HEK293 (cell line): Measurements from ENCODE around the gene ZNF560.

Source experiments
- EGR2 ChIP-seq: fragments of 450-650 bp; formaldehyde crosslinking; IDR thresholded peaks from 2 replicates; pipeline ENCODE4 v1.5.1; 2016; ENCODE audit warnings: low read depth, missing biosample characterization, missing genetic modification characterization
- FEZF1 ChIP-seq: fragments of 450-650 bp; formaldehyde crosslinking; IDR thresholded peaks from 2 replicates; pipeline ENCODE4 v1.5.1; 2016; ENCODE audit warnings: missing biosample characterization, missing genetic modification characterization
- KLF10 ChIP-seq: fragments of 450-650 bp; IDR thresholded peaks from 2 replicates; pipeline ENCODE4 v1.5.1; 2018; ENCODE audit warnings: missing biosample characterization, mild to moderate bottlenecking, missing genetic modification characterization
- KLF8 ChIP-seq: fragments of 450-650 bp; formaldehyde crosslinking; IDR thresholded peaks from 2 replicates; pipeline ENCODE4 v1.5.1; 2016; ENCODE audit warnings: missing biosample characterization, missing genetic modification characterization
- PBX3 ChIP-seq: sonication (generic); formaldehyde crosslinking; IDR thresholded peaks from 2 replicates; pipeline ENCODE4 v1.8.1; 2022; ENCODE audit warnings: mild to moderate bottlenecking, moderate library complexity, missing genetic modification reagents
- PRDM1 ChIP-seq: fragments of 450-650 bp; formaldehyde crosslinking; IDR thresholded peaks from 2 replicates; pipeline ENCODE4; 2016; ENCODE audit warnings: missing biosample characterization, missing genetic modification characterization
- PRDM6 ChIP-seq: fragments of 450-650 bp; formaldehyde crosslinking; IDR thresholded peaks from 2 replicates; pipeline ENCODE4 v1.5.1; 2017; ENCODE audit warnings: missing biosample characterization, missing genetic modification characterization
- RBAK ChIP-seq: fragments of 450-650 bp; formaldehyde crosslinking; IDR thresholded peaks from 2 replicates; pipeline ENCODE4 v1.5.1; 2016; ENCODE audit warnings: missing biosample characterization, missing genetic modification characterization
- ZFP37 ChIP-seq: fragments of 450-650 bp; formaldehyde crosslinking; IDR thresholded peaks from 2 replicates; pipeline ENCODE4 v1.5.1; 2016; ENCODE audit warnings: missing biosample characterization, missing genetic modification characterization
- ZNF132 ChIP-seq: fragments of 450-650 bp; formaldehyde crosslinking; IDR thresholded peaks from 2 replicates; pipeline ENCODE4 v1.5.1; 2017; ENCODE audit warnings: missing biosample characterization, missing genetic modification characterization, borderline replicate concordance
- ZNF138 ChIP-seq: fragments of 450-650 bp; formaldehyde crosslinking; IDR thresholded peaks from 2 replicates; pipeline ENCODE4 v1.5.1; 2016; ENCODE audit warnings: missing biosample characterization, missing genetic modification characterization, borderline replicate concordance
- ZNF157 ChIP-seq: fragments of 450-650 bp; formaldehyde crosslinking; IDR thresholded peaks from 2 replicates; pipeline ENCODE4 v1.5.1; 2016; ENCODE audit warnings: missing biosample characterization, missing genetic modification characterization
- ZNF19 ChIP-seq: fragments of 450-650 bp; formaldehyde crosslinking; IDR thresholded peaks from 2 replicates; pipeline ENCODE4; 2016; ENCODE audit warnings: missing biosample characterization, missing genetic modification characterization, low read depth
- ZNF362 ChIP-seq: fragments of 450-650 bp; formaldehyde crosslinking; IDR thresholded peaks from 2 replicates; pipeline ENCODE4 v1.5.1; 2016; ENCODE audit warnings: missing biosample characterization, missing genetic modification characterization
- ZNF366 ChIP-seq: fragments of 450-650 bp; formaldehyde crosslinking; conservative IDR thresholded peaks from 2 replicates; pipeline ENCODE4 v1.5.1; 2016; ENCODE audit warnings: missing biosample characterization, missing genetic modification characterization
- ZNF510 ChIP-seq: fragments of 450-650 bp; formaldehyde crosslinking; IDR thresholded peaks from 2 replicates; pipeline ENCODE4 v1.5.1; 2018; ENCODE audit warnings: mild to moderate bottlenecking, missing genetic modification characterization, missing biosample characterization; ENCODE audit not compliant: insufficient replicate concordance
- ZNF514 ChIP-seq: fragments of 450-650 bp; formaldehyde crosslinking; IDR thresholded peaks from 2 replicates; pipeline ENCODE4 v1.5.1; 2016; ENCODE audit warnings: missing biosample characterization, missing genetic modification characterization
- ZNF544 ChIP-seq: fragments of 450-650 bp; formaldehyde crosslinking; IDR thresholded peaks from 2 replicates; pipeline ENCODE4 v1.5.0; 2017; ENCODE audit warnings: missing biosample characterization, missing genetic modification characterization
- ZNF549 ChIP-seq: fragments of 450-650 bp; IDR thresholded peaks from 2 replicates; pipeline ENCODE4 v1.5.1; 2018; ENCODE audit warnings: missing biosample characterization, missing genetic modification characterization, mild to moderate bottlenecking, inconsistent platforms, moderate library complexity
- ZNF561 ChIP-seq: fragments of 450-650 bp; IDR thresholded peaks from 2 replicates; pipeline ENCODE4 v1.5.1; 2018; ENCODE audit warnings: missing biosample characterization, missing genetic modification characterization, borderline replicate concordance
- ZNF629 ChIP-seq: fragments of 450-650 bp; formaldehyde crosslinking; IDR thresholded peaks from 2 replicates; pipeline ENCODE4 v1.5.1; 2017; ENCODE audit warnings: missing biosample characterization, missing genetic modification characterization
- ZNF660 ChIP-seq: fragments of 450-650 bp; IDR thresholded peaks from 2 replicates; pipeline ENCODE4 v1.5.1; 2018; ENCODE audit warnings: missing biosample characterization, mild to moderate bottlenecking, missing genetic modification characterization
- ZNF692 ChIP-seq: fragments of 450-650 bp; formaldehyde crosslinking; IDR thresholded peaks from 2 replicates; pipeline ENCODE4 v1.5.1; 2016; ENCODE audit warnings: missing biosample characterization, missing genetic modification characterization
- ZNF704 ChIP-seq: fragments of 450-650 bp; formaldehyde crosslinking; IDR thresholded peaks from 2 replicates; pipeline ENCODE4 v1.5.1; 2016; ENCODE audit warnings: missing biosample characterization, missing genetic modification characterization
- ZNF792 ChIP-seq: fragments of 450-650 bp; formaldehyde crosslinking; IDR thresholded peaks from 2 replicates; pipeline ENCODE4 v1.5.1; 2016; ENCODE audit warnings: missing biosample characterization, missing genetic modification characterization
- ZSCAN18 ChIP-seq: fragments of 450-650 bp; formaldehyde crosslinking; IDR thresholded peaks from 2 replicates; pipeline ENCODE4 v1.5.1; 2016; ENCODE audit warnings: missing biosample characterization, missing genetic modification characterization

ZNF560 gene

GRCh38 chr19:9538183-9539058, 40.0 kb upstream of the ZNF560 start, which contains the start of gene ZNF426 (continued):
- TF ChIP-seq ZFP37 (no peak), ZNF132 (tag by site-specific recombination) (no peak), ZNF157 (tag by site-specific recombination) (no peak), ZNF138 (tag by site-specific recombination) (no peak), ZNF629 (peak; percentile 98), ZNF362 (0 out of 2 replicates have a peak, but pooled peaks have one; percentile 14), ZNF19 (no peak), ZNF514 (tag by site-specific recombination) (no peak), ZNF544 (tag by site-specific recombination) (no peak), ZNF561 (peak; percentile 66; the same call in 1 of the 2 replicates), EGR2 (tag by site-specific recombination) (peak; percentile 64), ZNF366 (tag by site-specific recombination) (0 out of 2 replicates have a peak, but pooled peaks have one; percentile 30), ZNF510 (tag by site-specific recombination) (no peak), KLF8 (tag by site-specific recombination) (peak; percentile 51; the same call in 1 of the 2 replicates), PRDM1 (tag by site-specific recombination) (no peak), ZSCAN18 (tag by site-specific recombination) (no peak), ZNF704 (no peak), PBX3 (CRISPR knock-in tag) (peak; percentile 71; the same call in 1 of the 2 replicates), KLF10 (tag by site-specific recombination) (no peak), FEZF1 (tag by site-specific recombination) (peak; percentile 70), ZNF792 (tag by site-specific recombination) (no peak), PRDM6 (tag by site-specific recombination) (no peak), RBAK (tag by site-specific recombination) (no peak), ZNF660 (0 out of 2 replicates have a peak, but pooled peaks have one; percentile 39), ZNF549 (tag by site-specific recombination) (no peak), ZNF692 (tag by site-specific recombination) (peak; percentile 80)
